Suppressor macrophage treated with lipopolysaccharide for 1 hour (primary cell): ENCODE data around the gene RAB34.
"Not testable (repeated sequence)": the region's sequence is repeated elsewhere in the genome, so short reads cannot be mapped to it uniquely, and the experiment has no call there.

ENCODE experiments used
- DNase-seq, 3 donors: peaks; one replicate each; pipeline ENCODE4 v3.0.0-alpha.2; 2020 to 2022

RAB34 gene

DNA sequence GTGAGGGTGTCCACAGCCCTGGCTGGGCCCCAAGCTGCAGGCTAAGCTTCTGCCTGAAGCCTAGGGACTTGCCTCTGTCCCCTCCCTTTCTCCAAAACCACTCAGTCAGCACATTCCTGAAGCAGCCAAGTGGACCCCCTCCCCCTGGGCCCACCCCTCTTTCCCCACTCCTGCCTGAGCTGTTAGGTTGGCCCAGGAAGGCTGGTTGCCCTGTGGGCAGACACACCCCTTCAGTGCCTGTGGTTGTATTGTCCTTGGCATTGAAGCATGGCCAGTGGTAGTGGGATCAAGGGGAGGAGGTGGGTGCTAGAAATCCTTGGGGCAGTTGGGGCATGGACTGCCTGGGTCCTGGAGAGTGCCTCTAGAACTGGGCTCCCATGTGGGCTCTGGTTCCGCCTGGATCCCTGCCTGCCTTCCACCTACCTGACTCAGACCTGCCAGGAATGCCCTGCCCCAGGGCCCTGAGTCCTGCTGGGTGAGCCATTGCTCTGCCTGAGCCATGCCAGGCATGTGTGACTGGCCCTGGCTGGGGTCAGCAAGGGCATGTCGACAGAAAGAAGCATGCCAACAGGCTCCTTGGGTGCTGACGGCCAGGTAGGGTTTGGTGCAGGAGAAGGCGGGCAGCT lies 28.2 kb upstream of the RAB34 start:
- DNase-seq = peak in 1 of 3 donors; percentile 13

DNA sequence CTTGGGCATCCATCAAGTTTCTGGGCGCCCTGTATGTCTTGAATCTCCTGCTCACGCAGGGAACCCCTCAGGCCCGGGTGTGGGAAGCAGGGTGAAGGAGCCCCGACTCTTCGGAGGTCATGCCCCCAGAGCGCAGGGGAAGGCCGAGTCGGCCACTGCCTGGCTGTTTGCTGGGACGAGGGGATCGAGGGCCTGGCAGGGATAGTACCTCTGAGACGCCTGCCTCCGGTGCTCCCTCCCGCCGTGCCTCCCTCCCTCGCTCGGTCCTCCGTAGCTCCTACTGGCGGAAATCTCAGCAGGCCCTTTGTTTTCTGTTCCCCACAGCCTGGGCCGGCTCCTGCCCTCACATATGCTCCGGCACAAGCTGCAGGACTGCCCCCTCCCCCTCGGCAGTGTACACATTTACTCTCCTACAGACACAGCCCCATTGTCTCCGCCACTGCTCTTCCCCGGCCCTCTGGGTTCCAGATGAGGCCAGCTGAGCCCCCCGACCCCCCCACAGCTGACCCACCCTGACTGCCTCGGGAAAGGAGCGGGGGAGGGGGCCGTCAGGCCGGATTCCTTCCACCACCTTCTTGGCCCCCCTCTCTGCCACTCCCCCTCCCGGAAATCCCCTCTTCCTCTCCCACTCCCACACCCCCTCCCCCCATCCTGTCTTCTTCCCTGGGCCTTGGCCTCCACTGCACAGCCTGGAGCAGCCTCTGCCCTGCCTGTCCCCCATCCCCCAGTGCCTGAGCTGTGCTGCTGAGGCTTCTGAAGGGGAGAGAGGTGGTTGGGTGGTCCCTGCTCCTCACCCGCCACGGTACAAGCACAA lies 27.5 kb upstream of the RAB34 start:
- DNase-seq = peak; percentile 38 to 40 (median 39)

DNA sequence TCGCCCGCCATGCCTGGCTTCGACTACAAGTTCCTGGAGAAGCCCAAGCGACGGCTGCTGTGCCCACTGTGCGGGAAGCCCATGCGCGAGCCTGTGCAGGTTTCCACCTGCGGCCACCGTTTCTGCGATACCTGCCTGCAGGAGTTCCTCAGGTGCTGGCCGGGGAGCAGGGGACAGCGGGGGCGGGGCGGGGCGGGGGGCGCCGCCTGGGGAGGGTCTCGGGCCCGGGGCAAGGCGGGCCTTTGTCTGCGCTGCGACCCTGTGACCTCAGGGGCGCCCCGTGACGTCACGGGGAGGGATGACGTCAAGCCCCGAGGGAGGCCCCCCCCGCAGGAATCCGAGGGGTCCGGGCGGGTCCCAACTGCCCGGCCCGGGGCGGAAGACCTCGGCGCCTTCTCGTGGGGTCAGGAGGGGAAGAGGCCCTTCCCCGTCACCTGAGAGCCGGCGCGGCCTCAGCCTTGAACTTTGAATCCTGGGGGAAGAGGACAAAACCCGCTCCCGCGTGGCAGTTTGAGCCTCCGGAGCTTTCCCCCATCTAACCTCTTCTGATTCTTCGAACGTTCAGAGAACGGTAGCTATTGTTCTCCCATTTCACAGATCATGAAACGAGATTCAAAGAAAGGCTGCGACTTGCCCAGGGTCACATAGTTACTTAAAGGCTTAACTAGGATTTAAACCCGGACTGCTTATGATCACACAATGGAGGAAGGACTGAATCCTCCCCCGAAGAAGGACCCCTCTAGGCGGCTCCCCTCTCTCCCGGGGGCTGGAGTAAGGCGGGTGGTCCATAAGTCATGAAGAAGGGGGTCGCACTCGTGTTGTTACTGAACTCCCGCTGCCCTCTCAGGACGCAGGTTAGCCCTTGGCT lies 26.7 kb upstream of the RAB34 start:
- peak; percentile 35 to 75 (median 52) for DNase-seq

DNA sequence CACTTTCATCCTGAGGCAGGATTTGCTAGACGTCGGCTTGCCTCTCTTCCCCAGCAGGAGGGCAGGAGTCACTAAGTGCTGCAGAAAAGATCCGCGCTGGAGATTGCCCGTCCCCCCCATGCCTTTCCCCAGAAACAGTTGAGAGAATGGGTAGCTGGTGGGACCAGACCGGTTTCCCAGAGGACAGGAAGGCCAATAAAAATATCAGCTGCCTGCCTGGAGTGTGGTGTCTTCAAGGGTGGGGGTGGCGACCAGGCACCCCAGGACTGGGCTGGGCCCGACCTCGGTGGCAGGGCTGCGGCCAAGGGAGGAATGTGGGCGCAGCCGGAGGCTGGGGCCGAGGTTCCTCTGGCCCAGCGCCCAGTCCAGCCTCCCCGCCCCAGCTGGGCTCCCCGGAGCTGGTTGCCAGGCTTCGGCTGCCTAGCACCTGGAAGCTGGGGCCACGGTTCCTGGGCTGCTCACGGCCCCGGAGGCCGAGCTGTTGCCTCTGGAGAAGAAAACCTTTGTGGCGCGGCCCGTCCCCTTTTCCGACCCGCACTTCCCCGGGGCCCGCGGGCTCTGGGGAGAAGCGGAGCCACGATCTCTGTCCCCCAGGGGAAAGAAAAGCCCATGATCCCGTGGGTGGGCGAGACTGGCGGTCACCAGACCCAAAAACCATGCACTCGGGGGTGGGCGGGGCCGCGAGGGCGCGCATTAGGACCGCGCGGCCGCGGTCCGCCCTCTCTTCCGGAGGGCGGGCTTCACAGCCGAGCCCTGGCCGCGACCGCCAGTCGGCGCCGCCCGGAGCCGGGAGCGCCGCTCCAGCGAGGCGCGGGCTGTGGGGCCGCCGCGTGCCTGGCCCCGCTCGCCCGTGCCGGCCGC lies 25.8 kb upstream of the RAB34 start, which contains the start of gene TRAF4:
TSS of gene TRAF4 (plus strand) at position 769 of the 861 bp plus-strand sequence. CDS start 102 bp downstream, outside the sequence.
- peak; percentile 88 to 97 (median 92) for DNase-seq

DNA sequence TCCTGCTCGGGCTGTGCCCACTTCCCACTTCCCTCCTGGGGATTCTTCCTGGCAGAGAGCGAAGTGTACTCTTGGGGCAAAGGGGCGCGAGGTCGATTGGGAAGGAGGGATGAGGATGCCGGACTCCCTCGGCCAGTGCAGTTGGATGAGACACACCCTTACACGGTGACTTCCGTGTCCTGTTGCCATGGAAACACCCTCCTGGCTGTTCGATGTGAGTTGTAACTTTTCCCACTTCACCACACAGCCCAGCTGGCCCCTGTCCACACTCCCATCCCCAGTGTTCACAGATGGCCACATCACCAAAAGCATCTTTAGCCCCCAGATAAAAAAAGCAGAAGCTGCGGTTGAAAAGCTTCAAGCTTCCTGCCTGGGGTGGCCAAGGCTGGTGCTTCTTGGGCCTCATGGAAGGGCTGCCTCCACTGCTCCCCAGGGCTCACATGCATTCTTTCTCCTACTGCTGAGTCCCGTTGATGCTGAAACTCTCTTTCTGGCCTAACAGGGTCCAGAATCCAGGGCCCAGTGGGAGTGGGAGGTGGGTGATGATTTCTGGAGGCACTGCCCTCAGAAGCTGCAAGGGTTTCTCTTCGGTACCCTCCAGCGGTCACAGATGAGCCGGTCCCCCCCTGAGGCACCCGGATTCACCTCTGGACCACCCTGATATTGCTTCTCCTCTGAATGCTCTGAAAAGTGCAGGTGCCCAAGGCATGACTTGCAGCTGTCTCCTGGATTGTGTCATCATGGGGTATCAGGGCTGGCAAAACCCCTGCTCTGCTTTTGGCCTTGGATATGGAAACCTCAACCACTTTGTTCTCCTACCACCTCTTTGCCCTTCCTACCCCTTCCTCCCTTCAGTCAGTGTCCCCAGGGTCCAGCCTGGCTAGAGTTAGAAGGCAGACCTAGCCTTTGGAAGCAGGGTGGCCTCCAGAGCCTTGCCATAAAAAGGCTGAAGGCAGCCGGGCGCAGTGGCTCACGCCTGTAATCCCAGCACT lies 24.0 kb upstream of the RAB34 start:
- peak; percentile 69 to 73 (median 73) for DNase-seq

DNA sequence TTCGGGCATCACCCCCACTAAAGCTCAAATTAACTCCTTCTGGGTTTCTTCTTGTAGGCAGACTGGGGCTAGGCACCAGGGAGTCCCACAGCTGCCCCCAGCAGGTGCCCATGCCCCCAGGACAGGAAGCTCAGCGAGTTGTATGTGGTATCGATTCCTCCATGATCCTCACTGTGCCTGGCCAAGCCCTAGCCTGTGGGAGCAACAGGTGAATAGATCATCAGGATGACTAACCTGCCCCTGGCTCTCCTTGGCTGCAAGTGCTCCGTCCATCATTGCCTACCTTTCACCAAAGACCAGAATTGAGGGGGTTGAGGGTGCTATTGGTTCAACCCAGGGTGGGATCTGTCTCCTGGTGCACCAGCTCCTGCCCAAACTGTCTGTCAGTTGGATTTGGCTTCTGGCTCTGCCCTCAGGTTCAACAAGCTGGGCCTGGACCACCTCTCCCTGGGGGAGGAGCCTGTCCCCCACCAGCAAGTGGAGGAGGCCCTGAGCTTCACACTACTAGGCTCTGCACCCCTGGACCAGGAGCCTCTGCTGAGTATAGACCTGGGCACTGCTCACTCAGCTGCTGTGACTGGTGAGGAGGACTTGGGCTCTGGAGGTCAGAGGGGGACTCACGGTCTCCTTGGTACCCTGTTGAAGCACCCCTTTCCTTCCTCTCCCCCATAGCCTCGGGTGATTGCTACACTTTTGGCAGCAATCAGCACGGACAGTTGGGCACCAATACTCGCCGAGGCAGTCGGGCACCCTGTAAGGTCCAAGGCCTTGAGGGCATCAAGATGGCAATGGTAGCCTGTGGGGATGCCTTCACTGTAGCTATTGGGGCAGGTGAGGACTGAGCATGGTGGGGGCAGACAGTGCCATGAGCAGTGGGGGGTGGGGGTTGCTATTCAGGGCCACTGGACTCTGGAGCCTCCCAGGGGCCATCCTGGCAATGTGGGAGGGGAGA lies 23.0 kb upstream of the RAB34 start:
- DNase-seq = no peak

DNA sequence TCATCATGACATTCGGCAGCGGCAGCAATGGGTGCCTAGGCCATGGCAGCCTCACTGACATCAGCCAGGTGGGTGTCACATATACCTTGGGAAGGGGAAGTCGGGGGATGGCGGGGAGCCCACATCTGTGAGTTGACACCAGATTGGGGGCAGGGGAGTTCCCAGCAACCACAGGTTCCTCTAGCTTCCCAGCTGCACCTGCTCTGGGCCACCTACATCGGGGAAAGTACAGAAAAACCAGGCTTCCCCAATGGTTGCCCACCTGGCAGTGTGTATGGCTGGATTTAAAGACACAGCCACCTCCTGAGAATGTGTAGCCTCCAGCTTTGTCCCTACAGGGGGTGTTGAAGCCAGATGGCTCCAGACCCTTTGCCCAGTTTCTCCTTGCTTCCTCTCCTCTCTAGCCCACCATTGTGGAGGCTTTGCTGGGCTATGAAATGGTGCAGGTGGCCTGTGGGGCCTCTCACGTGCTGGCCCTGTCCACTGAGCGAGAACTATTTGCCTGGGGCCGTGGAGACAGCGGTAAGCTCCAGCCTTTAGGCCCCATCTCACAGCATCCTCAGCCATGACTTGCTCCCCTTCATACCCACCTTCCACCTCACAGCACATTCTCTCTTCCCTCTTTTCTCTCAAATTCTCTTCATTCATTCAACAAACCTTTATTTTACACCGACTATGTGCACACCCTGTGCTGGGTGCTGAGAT lies 21.2 kb upstream of the RAB34 start:
- no peak for DNase-seq

DNA sequence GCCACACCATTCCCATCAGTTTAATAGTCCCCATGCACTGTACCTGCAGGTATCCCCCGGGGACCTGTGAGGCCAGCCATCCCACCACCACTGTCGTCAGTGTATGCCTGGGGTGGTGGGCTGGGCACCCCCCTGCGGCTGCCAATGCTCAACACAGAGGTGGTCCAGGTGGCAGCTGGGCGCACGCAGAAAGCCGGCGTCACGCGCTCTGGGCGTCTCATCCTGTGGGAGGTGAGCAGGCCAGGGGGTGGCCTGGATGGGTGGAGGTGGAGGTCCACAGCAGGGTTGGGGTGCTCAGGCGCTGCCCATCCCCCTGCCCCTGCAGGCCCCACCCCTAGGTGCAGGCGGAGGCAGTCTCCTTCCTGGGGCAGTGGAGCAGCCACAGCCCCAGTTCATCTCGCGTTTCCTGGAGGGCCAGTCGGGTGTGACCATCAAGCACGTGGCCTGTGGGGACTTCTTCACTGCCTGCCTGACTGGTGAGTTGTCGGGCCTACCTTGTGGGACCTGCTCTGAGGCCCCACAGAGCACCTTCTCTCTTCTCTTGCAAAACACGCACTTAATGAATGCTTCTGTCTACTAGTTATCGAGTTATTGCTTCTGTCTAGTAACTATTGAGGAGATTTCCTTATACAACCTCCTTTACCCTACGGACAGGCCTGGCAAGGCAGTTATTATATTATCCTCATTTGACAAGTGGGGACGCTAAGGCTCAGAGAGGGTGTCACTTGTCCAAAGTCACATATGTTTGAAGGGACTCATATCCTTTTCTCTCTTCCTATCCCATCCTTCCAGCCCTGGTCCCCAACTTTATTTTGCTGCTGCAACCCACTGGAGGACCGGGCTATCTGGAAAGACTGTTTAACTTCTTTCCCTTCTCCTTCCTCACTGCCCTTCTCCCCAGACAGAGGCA lies 20.4 kb upstream of the RAB34 start:
- no peak for DNase-seq

DNA sequence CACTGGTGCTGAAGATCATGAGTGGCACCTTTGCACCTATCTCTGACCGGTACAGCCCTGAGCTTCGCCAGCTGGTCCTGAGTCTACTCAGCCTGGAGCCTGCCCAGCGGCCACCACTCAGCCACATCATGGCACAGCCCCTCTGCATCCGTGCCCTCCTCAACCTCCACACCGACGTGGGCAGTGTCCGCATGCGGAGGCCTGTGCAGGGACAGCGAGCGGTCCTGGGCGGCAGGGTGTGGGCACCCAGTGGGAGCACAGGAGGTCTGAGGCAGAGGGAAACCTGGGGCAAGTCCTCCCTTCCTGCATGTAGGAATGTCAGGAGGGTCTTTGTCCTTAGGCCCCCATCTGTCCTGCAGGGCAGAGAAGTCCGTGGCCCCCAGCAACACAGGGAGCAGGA lies 19.6 kb upstream of the RAB34 start:
- no peak for DNase-seq

DNA sequence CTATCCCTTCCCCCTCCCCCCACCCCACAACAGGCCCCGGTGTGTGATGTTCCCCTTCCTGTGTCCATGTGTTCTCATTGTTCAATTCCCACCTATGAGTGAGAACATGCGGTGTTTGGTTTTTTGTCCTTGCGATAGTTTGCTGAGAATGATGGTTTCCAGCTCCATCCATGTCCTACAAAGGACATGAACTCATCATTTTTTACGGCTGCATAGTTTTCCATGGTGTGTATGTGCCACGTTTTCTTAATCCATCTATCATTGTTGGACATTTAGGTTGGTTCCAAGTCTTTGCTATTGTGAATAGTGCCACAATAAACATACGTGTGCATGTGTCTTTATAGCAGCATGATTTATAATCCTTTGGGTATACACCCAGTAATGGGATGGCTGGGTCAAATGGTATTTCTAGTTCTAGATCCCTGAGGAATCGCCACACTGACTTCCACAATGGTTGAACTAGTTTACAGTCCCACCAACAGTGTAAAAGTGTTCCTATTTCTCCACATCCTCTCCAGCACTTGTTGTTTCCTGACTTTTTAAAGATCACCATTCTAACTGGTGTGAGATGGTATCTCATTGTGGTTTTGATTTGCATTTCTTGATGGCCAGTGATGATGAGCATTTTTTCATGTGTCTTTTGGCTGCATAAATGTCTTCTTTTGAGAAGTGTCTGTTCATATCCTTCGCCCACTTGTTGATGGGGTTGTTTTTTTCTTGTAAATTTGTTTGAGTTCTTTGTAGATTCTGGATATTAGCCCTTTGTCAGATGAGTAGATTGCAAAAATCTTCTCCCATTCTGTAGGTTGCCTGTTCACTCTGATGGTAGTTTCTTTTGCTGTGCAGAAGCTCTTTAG lies 18.5 kb upstream of the RAB34 start:
- not testable (repeated sequence) for DNase-seq

DNA sequence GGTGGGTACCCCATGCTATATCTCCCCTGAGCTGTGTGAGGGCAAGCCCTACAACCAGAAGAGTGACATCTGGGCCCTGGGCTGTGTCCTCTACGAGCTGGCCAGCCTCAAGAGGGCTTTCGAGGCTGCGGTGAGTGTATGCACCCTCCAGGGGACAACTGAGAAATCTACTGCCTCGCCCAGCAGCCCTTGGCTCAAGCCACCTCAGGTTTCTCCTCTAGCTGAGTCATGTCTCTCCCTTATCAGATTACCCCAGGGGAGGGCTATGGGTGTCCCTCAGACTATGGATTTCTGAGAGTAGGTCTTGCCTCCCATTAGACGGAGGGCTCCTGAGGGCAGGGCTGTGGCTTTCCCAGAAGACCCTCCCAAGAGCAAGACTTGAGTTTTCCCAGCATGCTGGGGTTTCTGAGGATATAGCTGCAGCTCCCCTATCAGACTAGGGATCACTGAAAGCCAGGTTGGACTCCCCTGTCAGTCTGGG lies 17.6 kb upstream of the RAB34 start:
- no peak for DNase-seq

DNA sequence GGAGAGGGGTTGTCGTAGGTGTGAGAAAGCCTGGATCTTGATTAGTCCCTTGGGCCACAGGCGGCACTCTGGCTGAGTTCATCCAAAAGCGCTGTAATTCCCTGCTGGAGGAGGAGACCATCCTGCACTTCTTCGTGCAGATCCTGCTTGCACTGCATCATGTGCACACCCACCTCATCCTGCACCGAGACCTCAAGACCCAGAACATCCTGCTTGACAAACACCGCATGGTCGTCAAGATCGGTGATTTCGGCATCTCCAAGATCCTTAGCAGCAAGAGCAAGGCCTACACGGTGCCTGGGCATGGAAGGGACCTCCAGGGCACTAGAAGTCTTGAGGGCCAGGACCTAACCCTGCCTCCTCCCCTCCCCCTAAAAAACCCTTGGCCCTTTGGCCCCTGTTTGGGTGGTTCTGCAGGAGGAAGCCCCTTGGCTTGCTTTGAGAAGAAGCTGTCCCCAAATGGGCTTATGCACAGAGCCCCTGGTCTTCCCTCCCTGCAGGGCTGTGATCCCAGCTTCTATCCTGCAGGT lies 17.1 kb upstream of the RAB34 start:
- DNase-seq = no peak

DNA sequence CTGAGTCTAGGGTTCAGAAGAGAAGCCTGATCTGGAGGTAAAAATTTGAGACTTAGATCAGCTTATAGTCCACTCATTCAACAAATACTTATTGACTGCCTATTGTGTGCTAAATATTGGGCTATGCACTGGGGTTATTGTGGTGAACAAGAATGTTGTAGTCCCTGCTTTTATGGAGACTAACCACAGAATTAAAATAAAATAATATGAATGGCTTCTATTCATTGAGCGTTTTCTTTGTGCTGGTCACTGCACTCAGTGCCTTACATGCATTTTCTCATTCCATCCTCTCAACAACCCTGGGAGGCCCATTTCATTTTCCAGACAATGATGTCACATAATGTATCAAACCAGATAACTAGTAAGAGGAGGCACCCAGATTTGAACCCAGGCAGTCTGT lies 15.7 kb upstream of the RAB34 start:
- no peak for DNase-seq

DNA sequence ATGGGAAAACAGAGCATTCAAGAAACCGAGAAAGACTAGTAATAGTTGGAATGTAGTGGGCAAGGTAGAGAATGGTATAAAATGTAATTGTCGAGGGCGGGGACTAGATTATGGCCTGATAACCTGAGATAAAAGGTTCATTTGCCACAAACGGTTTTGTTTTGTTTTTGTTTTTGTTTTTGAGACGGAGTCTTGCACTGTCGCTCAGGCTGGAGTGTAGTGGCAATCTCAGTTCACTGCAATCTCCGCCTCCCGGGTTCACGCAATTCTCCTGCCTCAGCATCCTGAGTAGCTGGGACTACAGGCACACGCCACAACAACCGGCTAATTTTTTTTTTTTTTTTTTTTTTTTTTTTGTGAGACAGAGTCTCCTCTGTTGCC lies 12.3 kb upstream of the RAB34 start:
- DNase-seq = no peak

DNA sequence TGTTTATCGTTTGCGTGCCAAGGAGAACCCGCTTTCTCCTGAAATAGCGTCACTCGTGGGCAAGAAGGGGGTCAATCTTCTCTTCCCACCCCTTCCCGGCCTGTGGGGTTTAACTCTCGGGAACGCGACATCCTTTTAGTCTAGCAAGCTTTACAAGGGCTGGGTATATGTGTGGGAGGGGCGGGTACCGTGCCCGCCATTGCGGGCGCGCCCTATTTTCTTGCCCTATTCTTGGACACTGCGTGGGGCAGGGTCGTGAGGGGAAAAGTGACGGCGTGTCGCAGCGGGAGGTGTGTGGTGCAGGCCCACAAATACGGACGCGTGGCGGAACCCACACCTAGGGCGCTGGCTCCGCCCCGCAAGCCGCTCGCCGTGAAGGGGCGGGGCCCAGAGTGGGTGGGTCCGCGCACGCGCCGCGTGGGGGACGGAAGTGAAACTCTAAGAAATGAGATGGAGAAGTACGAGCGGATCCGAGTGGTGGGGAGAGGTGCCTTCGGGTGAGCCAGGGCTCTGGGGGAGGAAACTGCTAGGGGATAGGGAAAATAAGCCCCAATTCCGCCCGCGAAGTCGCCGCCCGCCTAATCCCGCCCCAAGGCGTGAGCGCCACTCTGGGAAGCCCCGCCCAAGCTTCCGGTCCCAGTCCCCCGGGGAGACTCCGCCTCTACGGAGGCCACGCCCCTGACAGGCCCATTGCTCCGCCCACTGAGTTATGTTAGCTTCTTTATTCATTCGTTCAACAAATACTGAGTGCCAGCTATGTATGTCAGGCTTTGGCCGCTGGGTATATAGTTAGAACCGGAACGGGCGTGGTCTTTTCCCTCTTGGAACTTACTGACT lies 10.9 kb upstream of the RAB34 start, which contains the start of gene NEK8:
TSS of gene NEK8 (plus strand) at position 425 of the 837 bp plus-strand sequence. CDS start at position 451, 26 bp downstream.
- DNase-seq = peak; percentile 97 to 99 (median 98)
